Measurements from ENCODE around the gene ZBTB12.
A peak's percentile ranks its signal among the peaks of the same experiment; 100 is the strongest.
"Not testable (repeated sequence)": the region's sequence is repeated elsewhere in the genome, so short reads cannot be mapped to it uniquely, and the experiment has no call there.

ZBTB12 gene

GRCh38 chr6:31901953-31902643, at the start of gene ZBTB12:
Gene ZBTB12 (minus strand): TSS chr6:31902086. CDS start chr6:31901305, 781 bp downstream.
- peak; percentile 68 to 84 for DNase-seq (ENCODE audit: low read depth in 1 of 2, low spot score in 1 of 2)

DNA sequence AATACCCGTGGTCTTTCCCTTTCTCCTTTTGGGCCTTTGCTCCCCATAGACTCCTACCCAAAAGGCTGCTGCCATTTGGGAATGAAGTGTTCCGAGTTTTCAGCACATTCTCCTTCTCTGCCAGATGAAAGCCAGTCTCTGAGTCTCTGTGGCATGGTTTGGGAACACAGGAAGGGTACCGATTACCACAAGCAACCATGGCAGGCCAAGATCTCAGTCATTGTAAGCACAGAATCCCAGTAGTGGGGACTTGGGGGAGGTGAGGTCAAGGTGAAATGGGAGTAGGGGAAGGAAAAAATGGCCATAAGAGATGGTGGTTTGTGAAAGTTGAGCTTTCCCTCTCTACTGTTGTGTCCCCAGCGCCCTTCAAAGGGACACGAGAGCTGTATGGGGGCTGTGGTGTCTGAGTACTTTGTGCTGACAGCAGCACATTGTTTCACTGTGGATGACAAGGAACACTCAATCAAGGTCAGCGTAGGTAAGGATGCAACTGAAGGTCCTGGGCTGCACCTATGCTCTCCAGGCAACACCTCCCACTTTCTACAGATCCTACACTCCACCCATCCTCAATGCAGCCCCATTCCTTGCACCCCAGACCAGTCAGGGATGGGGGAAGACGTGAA, 48.2 kb upstream of the ZBTB12 start:
- no peak for DNase-seq (ENCODE audit: low read depth in 1 of 2, low spot score in 1 of 2)

DNA sequence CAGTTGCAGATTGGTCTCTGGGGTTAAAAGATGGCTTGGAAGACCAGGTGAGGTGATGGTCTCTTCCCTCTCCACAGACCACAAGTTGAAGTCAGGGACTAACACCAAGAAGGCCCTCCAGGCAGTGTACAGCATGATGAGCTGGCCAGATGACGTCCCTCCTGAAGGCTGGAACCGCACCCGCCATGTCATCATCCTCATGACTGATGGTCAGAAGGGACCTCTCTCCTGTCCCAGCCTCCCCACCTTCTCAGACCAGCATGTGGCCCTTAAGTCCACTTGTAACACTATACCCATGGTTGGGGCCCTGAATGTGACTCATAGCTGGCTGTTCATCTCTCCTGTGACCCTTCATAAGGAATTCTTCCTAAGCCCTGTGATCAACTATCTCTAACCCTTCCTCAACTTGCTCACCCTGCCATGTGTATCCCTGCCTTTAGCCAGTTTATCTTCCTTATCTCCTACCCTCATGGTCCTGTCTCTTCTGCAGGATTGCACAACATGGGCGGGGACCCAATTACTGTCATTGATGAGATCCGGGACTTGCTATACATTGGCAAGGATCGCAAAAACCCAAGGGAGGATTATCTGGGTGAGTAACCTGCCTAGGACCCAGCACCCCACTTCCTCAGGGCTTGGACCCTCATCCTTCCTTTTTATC, 47.0 kb upstream of the ZBTB12 start:
- DNase-seq (ENCODE audit: low read depth in 1 of 2, low spot score in 1 of 2) = no peak

DNA sequence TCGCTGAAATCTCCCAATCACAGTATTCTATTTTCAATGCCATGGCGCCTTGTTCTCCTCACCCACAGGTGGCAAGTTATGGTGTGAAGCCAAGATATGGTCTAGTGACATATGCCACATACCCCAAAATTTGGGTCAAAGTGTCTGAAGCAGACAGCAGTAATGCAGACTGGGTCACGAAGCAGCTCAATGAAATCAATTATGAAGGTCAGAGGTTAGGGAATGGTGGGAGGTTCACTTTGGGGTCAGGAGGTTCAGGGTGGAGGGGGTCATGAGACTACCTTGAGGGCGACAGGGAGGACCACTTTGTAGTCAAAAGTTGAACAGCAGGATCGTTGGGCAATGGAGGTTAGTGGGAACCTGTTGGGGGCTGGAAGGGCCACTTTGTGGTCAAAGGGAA, 46.4 kb upstream of the ZBTB12 start:
- no peak for DNase-seq (ENCODE audit: low read depth in 1 of 2, low spot score in 1 of 2)

DNA sequence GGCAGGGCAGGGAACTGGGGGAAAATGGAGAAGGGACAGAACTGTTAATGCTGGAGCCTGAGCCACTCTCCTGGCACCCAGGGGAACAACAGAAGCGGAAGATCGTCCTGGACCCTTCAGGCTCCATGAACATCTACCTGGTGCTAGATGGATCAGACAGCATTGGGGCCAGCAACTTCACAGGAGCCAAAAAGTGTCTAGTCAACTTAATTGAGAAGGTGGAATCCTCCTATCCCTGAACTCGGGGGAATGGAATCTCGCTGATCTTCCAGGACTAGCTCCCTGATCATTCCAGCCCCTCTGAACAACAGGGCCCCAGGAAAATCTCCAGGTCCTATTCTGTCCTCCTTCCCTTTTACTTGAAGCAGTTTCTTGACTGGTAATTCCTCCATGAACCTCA, 46.0 kb upstream of the ZBTB12 start:
- DNase-seq (ENCODE audit: low read depth in 1 of 2, low spot score in 1 of 2) = no peak

DNA sequence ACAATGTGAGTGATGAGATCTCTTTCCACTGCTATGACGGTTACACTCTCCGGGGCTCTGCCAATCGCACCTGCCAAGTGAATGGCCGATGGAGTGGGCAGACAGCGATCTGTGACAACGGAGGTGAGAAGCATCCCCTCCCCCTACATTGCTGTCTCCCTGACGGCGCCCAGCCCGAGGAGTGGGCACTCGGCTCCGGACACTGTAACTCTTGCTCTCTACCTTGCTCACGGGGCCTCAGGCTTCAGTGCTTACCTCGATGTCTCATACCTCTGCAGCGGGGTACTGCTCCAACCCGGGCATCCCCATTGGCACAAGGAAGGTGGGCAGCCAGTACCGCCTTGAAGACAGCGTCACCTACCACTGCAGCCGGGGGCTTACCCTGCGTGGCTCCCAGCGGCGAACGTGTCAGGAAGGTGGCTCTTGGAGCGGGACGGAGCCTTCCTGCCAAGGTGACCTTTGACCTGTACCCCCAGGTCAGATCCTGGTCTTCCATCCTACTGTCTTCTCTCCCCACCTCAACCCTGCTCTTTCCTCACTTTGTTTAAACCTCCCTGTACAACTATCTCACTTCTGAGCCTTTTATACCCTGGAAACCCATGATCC, 45.3 kb upstream of the ZBTB12 start:
- no peak for DNase-seq (ENCODE audit: low read depth in 1 of 2, low spot score in 1 of 2)

- DNase-seq (ENCODE audit: low read depth in 1 of 2, low spot score in 1 of 2) = no peak
Observed at GRCh38 chr6:31946370-31946885, 44.5 kb upstream of the ZBTB12 start.

GRCh38 chr6:31945507-31946369, 43.9 kb upstream of the ZBTB12 start, which contains the start of gene CFB:
Gene CFB (plus strand): TSS chr6:31946095. CDS start chr6:31946222, 127 bp downstream.
- no peak for DNase-seq (ENCODE audit: low read depth in 1 of 2, low spot score in 1 of 2)

GRCh38 chr6:31945154-31945506, 43.2 kb upstream of the ZBTB12 start:
- no peak for DNase-seq (ENCODE audit: low read depth in 1 of 2, low spot score in 1 of 2)

DNA sequence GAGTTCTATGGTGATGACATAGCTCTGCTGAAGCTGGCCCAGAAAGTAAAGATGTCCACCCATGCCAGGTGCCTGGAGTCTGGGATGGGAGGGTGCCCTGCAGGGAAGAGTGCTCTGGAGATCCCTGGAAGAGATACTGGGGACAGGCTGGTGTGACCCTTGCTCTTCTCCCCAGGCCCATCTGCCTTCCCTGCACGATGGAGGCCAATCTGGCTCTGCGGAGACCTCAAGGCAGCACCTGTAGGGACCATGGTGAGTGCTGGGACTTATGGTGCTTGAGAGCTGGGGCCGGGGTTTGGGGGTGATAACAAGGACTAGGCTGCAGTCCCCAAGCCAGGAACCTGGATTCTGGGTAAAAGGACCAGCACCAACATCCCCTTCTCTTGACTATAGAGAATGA, 41.9 kb upstream of the ZBTB12 start:
- DNase-seq (ENCODE audit: low read depth in 1 of 2, low spot score in 1 of 2) = no peak

DNA sequence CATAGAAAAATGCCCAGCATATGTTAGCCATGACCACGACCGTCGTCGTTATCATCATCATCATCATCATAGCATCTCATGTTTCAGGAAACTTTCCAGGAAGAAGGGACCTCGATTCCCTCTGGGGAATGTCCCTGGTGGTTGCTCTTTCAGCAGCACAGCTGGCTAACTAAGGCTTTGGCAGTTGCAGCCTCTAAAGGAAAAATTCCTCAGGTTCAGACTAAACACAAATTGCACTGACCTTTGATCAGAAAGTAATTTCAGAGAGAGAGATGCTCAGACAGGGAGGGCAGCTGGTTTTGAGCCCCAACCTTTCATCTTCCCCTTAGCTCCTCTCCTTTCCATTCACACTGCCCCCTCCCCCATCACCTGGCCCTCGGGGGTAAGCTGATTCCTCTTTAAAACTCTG, 38.4 kb upstream of the ZBTB12 start:
- no peak for DNase-seq (ENCODE audit: low read depth in 1 of 2, low spot score in 1 of 2)

GRCh38 chr6:31935823-31936222, 33.9 kb upstream of the ZBTB12 start:
- no peak for DNase-seq (ENCODE audit: low read depth in 1 of 2, low spot score in 1 of 2)

DNA sequence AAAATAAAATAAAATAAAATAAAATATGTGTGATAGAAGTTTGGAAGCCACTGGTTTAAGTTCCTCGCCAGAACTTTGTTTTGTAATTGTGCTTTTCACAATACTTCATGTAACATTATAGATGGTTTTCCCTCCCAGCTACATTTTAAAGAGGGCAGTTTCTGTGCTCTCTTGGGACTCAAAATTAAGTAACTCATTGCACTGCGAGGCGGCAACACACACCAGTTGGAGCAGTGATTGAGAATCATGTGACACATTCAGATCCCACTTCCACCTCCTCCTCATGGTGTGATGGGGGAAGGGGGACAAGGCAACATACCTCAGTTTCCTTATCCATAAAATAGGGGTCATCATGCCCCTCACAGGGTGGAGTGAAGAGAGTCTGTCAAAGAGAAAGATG, 33.1 kb upstream of the ZBTB12 start:
- DNase-seq (ENCODE audit: low read depth in 1 of 2, low spot score in 1 of 2) = no peak

GRCh38 chr6:31933537-31933936, 31.7 kb upstream of the ZBTB12 start:
- DNase-seq (ENCODE audit: low read depth in 1 of 2, low spot score in 1 of 2) = no peak

DNA sequence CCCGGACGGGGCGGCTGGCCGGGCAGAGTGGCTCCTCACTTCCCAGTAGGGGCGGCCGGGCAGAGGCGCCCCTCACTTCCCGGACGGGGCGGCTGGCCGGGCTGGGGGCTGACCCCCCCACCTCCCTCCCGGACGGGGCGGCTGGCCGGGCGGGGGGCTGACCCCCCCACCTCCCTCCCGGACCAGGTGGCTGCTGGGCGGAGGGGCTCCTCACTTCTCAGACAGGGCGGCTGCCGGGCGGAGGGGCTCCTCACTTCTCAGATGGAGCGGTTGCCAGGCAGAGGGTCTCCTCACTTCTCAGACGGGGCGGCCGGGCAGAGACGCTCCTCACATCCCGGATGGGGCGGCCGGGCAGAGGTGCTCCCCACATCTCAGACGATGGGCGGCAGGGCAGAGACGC, 30.3 kb upstream of the ZBTB12 start:
- not testable (repeated sequence) for DNase-seq (ENCODE audit: low read depth in 1 of 2, low spot score in 1 of 2)

DNA sequence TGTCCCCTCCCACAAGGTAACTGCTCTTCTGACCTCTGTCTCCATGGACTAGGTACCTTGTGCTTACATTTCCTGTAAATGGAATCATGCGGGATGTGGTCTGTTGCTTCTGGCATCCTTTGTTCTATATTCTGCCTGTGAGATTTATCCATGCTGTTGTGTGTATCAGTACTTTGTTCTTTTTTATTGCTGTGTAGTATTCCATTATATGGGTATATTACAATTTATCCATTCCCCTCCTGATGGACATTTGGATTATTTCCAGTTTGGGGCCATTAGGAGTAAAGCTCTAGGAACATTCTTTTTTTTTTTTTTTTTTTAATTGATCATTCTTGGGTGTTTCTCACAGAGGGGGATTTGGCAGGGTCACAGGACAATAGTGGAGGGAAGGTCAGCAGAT, 29.1 kb upstream of the ZBTB12 start:
- DNase-seq (ENCODE audit: low read depth in 1 of 2, low spot score in 1 of 2) = no peak

DNA sequence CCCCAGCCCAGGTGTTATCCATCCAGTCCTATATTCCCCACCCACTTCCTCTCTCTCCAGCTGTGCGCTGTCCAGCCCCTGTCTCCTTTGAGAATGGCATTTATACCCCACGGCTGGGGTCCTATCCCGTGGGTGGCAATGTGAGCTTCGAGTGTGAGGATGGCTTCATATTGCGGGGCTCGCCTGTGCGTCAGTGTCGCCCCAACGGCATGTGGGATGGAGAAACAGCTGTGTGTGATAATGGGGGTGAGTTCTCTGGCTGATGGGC, 26.7 kb upstream of the ZBTB12 start:
- no peak for DNase-seq (ENCODE audit: low read depth in 1 of 2, low spot score in 1 of 2)

- no peak for DNase-seq (ENCODE audit: low read depth in 1 of 2, low spot score in 1 of 2)
Observed at GRCh38 chr6:31927863-31928671, 26.2 kb upstream of the ZBTB12 start.

DNA sequence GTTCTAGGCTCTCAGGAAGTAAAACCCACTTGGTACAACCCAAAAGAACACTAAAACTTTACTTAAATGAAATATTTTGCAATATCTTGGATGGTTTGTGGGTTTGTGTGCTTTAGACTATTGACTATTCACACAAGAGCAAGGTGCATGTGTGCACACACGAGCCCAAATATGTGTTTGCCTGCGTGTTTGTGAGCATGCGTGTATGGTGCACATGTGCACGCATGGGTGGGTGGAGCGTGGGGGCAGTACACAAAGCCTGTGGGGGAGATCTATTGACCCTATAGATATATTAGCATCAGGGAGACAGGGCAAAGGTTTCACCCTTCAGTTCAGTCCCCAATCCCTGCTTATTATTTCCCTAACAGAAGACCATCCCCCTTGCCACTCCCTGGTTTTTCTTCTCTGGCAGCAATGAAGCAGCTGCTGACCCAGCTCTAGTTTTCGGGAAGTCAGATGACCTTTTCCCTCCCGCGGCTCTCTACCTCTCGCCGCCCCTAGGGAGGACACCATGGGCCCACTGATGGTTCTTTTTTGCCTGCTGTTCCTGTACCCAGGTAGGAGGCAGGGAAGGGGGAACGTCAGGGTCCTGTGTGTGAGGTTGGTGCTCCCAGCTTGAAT, 25.5 kb upstream of the ZBTB12 start, which contains the start of gene C2:
Gene C2 (plus strand): TSS at position 476 of the 621 bp plus-strand sequence. CDS start 36 bp downstream, at position 512.
- no peak for DNase-seq (ENCODE audit: low read depth in 1 of 2, low spot score in 1 of 2)

DNA sequence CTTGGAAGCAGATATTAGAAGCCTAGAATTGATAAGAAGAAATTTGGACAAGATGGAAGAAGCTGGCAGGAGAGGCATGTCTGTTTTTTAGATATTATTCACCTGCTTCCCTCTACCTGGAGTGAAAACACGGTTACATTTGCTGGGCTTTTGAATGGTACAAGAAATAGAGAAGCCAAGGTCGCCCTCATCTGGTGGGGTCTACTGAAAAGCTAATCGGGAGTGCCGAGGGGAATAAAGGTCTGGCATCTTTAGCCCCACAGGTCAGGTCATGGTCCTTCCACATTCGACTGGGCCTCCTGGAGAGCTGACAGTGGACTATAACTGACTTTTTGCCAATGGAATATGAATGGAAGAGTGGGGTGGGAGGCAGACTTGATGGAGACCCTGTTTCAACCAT, 21.1 kb upstream of the ZBTB12 start:
- DNase-seq (ENCODE audit: low read depth in 1 of 2, low spot score in 1 of 2) = no peak

All from activated CD4-positive, alpha-beta T cell treated with anti-CD3 and anti-CD28 coated beads, Interleukin-2, amount 50 U/mL, for 24 hours (primary cell).